Endothelial cell of umbilical vein (primary cell): ENCODE measurements around the gene GSTO2. TPM values are rescaled to one million over a fixed set of nuclear protein-coding genes. Genes with fewer than 3 reads are reported as not detected.

Experiments used
- BruUV-seq: library from RNA; stranded (reverse); fragments of 400-500 nt; replicated peaks from 2 replicates; lab custom pipeline; 2021; lab: Mats Ljungman, UMichigan
- CTCF ChIA-PET: fragments of 300-600, 350-600 bp; sonication (Branson Sonifier 250); formaldehyde crosslinking; loops from one replicate; lab custom pipeline; 2021; ENCODE audit warnings: antibody characterized with exemption, inconsistent platforms; lab: Charles Lee
- POLR2A ChIA-PET: fragments of 300-600, 350-600 bp; sonication (Branson Sonifier 250); formaldehyde crosslinking; loops from one replicate; lab custom pipeline; 2021; ENCODE audit warnings: antibody characterized with exemption, inconsistent platforms; lab: Charles Lee
- DNase-seq: peaks from one replicate; pipeline ENCODE4 v3.0.0-alpha.2; 2011; ENCODE audit warnings: low read depth, low spot score
- FAIRE-seq: peaks from 2 replicates; lab custom pipeline; 2011; peaks lifted over from hg19 to GRCh38; lab: Jason Lieb, UNC
- H2AFZ ChIP-seq: 2 replicates; pipeline ENCODE4 v1.6.0; 2012; ENCODE audit warnings: low read depth, low read length, control low read depth, inconsistent platforms
- H3K27ac ChIP-seq: 2 replicates; pipeline ENCODE4 v1.5.1; 2011; ENCODE audit warnings: low read depth, mild to moderate bottlenecking, control low read depth, low read length, moderate library complexity; ENCODE audit not compliant: insufficient read depth
- H3K27me3 ChIP-seq, 2 experiments: 2 replicates each; pipeline versions ENCODE4 v1.6.0 to v1.6.1; 2011; ENCODE audit warnings: low read length in 2 of 2, mixed read lengths in 1 of 2; ENCODE audit not compliant: control insufficient read depth in 2 of 2, insufficient read depth in 2 of 2
- H3K36me3 ChIP-seq, 2 experiments: 2 replicates in 1 of 2; 3 replicates in 1 of 2; pipeline ENCODE4 v1.5.1; 2011; ENCODE audit warnings: low read length in 2 of 2, mild to moderate bottlenecking in 1 of 2, moderate library complexity in 1 of 2; ENCODE audit not compliant: control insufficient read depth in 2 of 2, insufficient read depth in 2 of 2; ENCODE audit errors: extremely low read depth in 1 of 2
- H3K4me1 ChIP-seq: 3 replicates; pipeline ENCODE4 v1.5.1; 2011; ENCODE audit warnings: mild to moderate bottlenecking, low read length; ENCODE audit not compliant: control insufficient read depth, insufficient read depth; ENCODE audit errors: extremely low read depth
- H3K4me2 ChIP-seq: 2 replicates; pipeline ENCODE4 v1.6.1; 2011; ENCODE audit warnings: low read length, control low read depth, mixed read lengths; ENCODE audit not compliant: insufficient read depth
- H3K4me3 ChIP-seq, 3 experiments: fragments of 200-600 bp in 1 of 3; sonication (generic), shearing (Covaris generic) in 1 of 3; replicated peaks in 1 of 3; 2 replicates each; pipeline ENCODE4 v1.5.1; 2011 to 2016; ENCODE audit warnings: control low read depth in 3 of 3, low read length in 3 of 3, mild to moderate bottlenecking in 2 of 3, inconsistent platforms in 1 of 3, low read depth in 1 of 3, moderate library complexity in 1 of 3; ENCODE audit not compliant: insufficient read depth in 1 of 3
- H3K79me2 ChIP-seq: 2 replicates; pipeline ENCODE4 v1.6.0; 2012; ENCODE audit warnings: low read length, inconsistent platforms; ENCODE audit not compliant: control insufficient read depth, insufficient read depth
- H3K9ac ChIP-seq: replicated peaks from 2 replicates; pipeline ENCODE3; 2011; ENCODE audit warnings: low read length, control low read depth; ENCODE audit not compliant: insufficient read depth; ENCODE audit errors: extremely low read depth
- H3K9me1 ChIP-seq: replicated peaks from 3 replicates; pipeline ENCODE4 v1.6.0; 2011; ENCODE audit warnings: mild to moderate bottlenecking, low read length; ENCODE audit not compliant: control insufficient read depth, insufficient read depth; ENCODE audit errors: extremely low read depth
- H3K9me3 ChIP-seq: replicated peaks from 2 replicates; pipeline ENCODE4 v1.5.1; 2012; ENCODE audit warnings: low read length, inconsistent platforms; ENCODE audit not compliant: control insufficient read depth, insufficient read depth
- H4K20me1 ChIP-seq: replicated peaks from 2 replicates; pipeline ENCODE3; 2011; ENCODE audit warnings: mild to moderate bottlenecking, low read length; ENCODE audit not compliant: control insufficient read depth, insufficient read depth; ENCODE audit errors: extremely low read depth
- CTCF ChIP-seq, 2 donors: IDR thresholded peaks; 1 replicate in 1 of 2; 2 replicates in 1 of 2; pipeline ENCODE4 v1.5.1; 2011; ENCODE audit warnings: low read length in 2 of 2, mild to moderate bottlenecking in 2 of 2, moderate library complexity in 2 of 2, control low read depth in 1 of 2, inconsistent platforms in 1 of 2, low read depth in 1 of 2; ENCODE audit not compliant: insufficient read depth in 1 of 2; ENCODE audit errors: extremely low read depth in 1 of 2
- EZH2 ChIP-seq: IDR thresholded peaks from 2 replicates; pipeline ENCODE4 v1.6.1; 2012; ENCODE audit warnings: borderline replicate concordance, low read depth, mild to moderate bottlenecking, moderate library complexity, low read length, inconsistent platforms; ENCODE audit not compliant: severe bottlenecking
- FOS ChIP-seq: IDR thresholded peaks from 2 replicates; pipeline ENCODE4 v1.6.1; 2011; ENCODE audit warnings: mild to moderate bottlenecking, low read length, moderate library complexity, borderline replicate concordance; ENCODE audit not compliant: insufficient read depth
- GATA2 ChIP-seq: IDR thresholded peaks from 2 replicates; pipeline ENCODE4 v1.7.0; 2011; ENCODE audit warnings: low read depth, mild to moderate bottlenecking, moderate library complexity, mixed read lengths, low read length; ENCODE audit not compliant: insufficient read length, insufficient read depth
- JUN ChIP-seq: IDR thresholded peaks from 2 replicates; pipeline ENCODE4 v1.6.1; 2011; ENCODE audit warnings: borderline replicate concordance, low read depth; ENCODE audit not compliant: insufficient read length, insufficient read depth
- MAX ChIP-seq: IDR thresholded peaks from 2 replicates; pipeline ENCODE4 v1.6.1; 2011; ENCODE audit not compliant: insufficient read depth, insufficient read length
- MYC ChIP-seq: IDR thresholded peaks from one replicate; pipeline ENCODE4 v1.6.1; 2011; ENCODE audit warnings: mild to moderate bottlenecking, low read depth, low read length
- POLR2A ChIP-seq: IDR thresholded peaks from 2 replicates; pipeline ENCODE4 v1.6.1; 2012; ENCODE audit warnings: low read depth, mild to moderate bottlenecking, control low read depth, low read length
- POLR2AphosphoS5 ChIP-seq: IDR thresholded peaks from 2 replicates; pipeline ENCODE4 v1.6.1; 2012; ENCODE audit warnings: low read depth, mild to moderate bottlenecking, control low read depth, low read length, moderate library complexity; ENCODE audit not compliant: insufficient read depth
- dilution Hi-C: fragments of 300-500 bp; cut with MboI; formaldehyde crosslinking; loops from one replicate; pipeline ENCODE4 v1.15.0; 2019; ENCODE audit warnings: low sequenced_read_pairs; ENCODE audit not compliant: extremely low pct_ligation_motif_present
- intact Hi-C: fragments of 100-400 bp; cut with micrococcal nuclease; formaldehyde crosslinking; loops from one replicate; pipeline ENCODE4 v1.10.0; 2022
- polyA plus RNA-seq, 4 experiments: library from polyadenylated mRNA; depleted of rRNA in 3 of 4; stranded (reverse) in 3 of 4; unstranded in 1 of 4; fragments of >200 nt; gene quantifications; 2 replicates each; pipeline versions ENCODE4 v1.2.1 to v1.2.3, GENCODE V29; 2011 to 2012; ENCODE audit warnings: missing spikeins in 1 of 4
- total RNA-seq: library from RNA; stranded (reverse); gene quantifications from 2 replicates; pipeline ENCODE4 v1.2.3, GENCODE V29; 2021

The GSTO2 gene
- total and polyA plus RNA-seq, 2 donors (not counting 3 experiments of a cell fraction or from before 2014, with no cell fraction given), result 0.84 to 1.4 TPM

- TF ChIP-seq POLR2AphosphoS5, result no peak
- TF ChIP-seq JUN, result no peak
- no peak for TF ChIP-seq CTCF (IDR thresholded peaks at IDR 0.05; ENCODE audit: extremely low read depth in 1 of 2, insufficient read depth in 1 of 2, low read depth in 1 of 2, low read length in 2 of 2)
- no peak for TF ChIP-seq EZH2
- no peak for TF ChIP-seq GATA2
- no peak for TF ChIP-seq MAX
- TF ChIP-seq FOS, result no peak
- no peak for TF ChIP-seq POLR2A
- no peak for TF ChIP-seq MYC
- ChIA-PET CTCF (interaction anchor here (0.9 to 1.6 kb wide), 2 partner anchors 9 to 13 kb away, joined by 3 to 5 read pairs; no protein-coding TSS in a partner anchor), POLR2A (no interaction called here)
- Histone ChIP-seq H3K4me1 (peaks cover 13% of the 10 kb centered on the region), H4K20me1 (peaks cover 5% of the 10 kb centered on the region), H3K9me1 (no peaks in the 10 kb centered on the region), H3K27me3 (no peaks in the 10 kb centered on the region), H3K9me3 (no peaks in the 10 kb centered on the region), H3K79me2 (peaks cover 100% of the 10 kb centered on the region), H3K4me3 (no peak overlapping the region), H2AFZ (no peak overlapping the region), H3K9ac (no peak overlapping the region), H3K27ac (no peak overlapping the region), H3K36me3 (peaks cover 10 to 15% of the 10 kb centered on the region in 2 experiments), H3K4me2 (no peak overlapping the region)
- intact Hi-C loops, result no loop called here
- BruUV-seq, result no TSS peak
- dilution Hi-C loops, result no loop called here
- no peak for FAIRE-seq
- no peak for DNase-seq
Observed at GRCh38 chr10:104318810-104319741, 50.1 kb downstream of the GSTO2 start.
